WTC11 (cell line): ENCODE data around the gene LILRB2. TPM values are rescaled to one million over a fixed set of nuclear protein-coding genes. Genes with fewer than 3 reads are reported as not detected.
A peak's percentile ranks its signal among the peaks of the same experiment; 100 is the strongest.

ENCODE experiments used
- ATAC-seq: fragments of 200-7000 bp; cut with Tn5 transposase; 2 replicates; pipeline ENCODE4 v1.10.0; 2021; ENCODE audit warnings: mild to moderate bottlenecking, moderate library complexity
- CTCF ChIA-PET: fragments of 300-600 bp; sonication (Branson Sonifier 250); formaldehyde crosslinking; loops from one replicate; lab custom pipeline; 2021; ENCODE audit warnings: antibody characterized with exemption; lab: Charles Lee
- POLR2A ChIA-PET: fragments of 350-600 bp; sonication (Branson Sonifier 250); formaldehyde crosslinking; loops from one replicate; lab custom pipeline; 2021; ENCODE audit warnings: antibody characterized with exemption; lab: Charles Lee
- DNase-seq: peaks from one replicate; pipeline ENCODE4 v3.0.0; 2021; ENCODE audit warnings: low spot score
- H3K27ac Mint-ChIP-seq: 2 replicates; pipeline ENCODE4 v1.8.0; 2021; ENCODE audit warnings: mixed read lengths
- H3K27me3 Mint-ChIP-seq: 2 replicates; pipeline ENCODE4 v1.8.0; 2021; ENCODE audit warnings: low read depth, mild to moderate bottlenecking, moderate library complexity, mixed read lengths
- H3K36me3 Mint-ChIP-seq: 2 replicates; pipeline ENCODE4 v1.8.0; 2021; ENCODE audit warnings: mixed read lengths
- H3K4me1 Mint-ChIP-seq: 2 replicates; pipeline ENCODE4 v1.8.0; 2022; ENCODE audit warnings: mixed read lengths
- H3K4me3 Mint-ChIP-seq: 2 replicates; pipeline ENCODE4 v1.8.0; 2021; ENCODE audit warnings: mild to moderate bottlenecking, moderate library complexity, mixed read lengths
- H3K9me3 Mint-ChIP-seq: 2 replicates; pipeline ENCODE4 v1.8.0; 2021; ENCODE audit warnings: mixed read lengths
- ARID4B ChIP-seq: sonication (generic); formaldehyde crosslinking; IDR thresholded peaks from 2 replicates; pipeline ENCODE4 v1.8.0; 2023; ENCODE audit warnings: missing genetic modification reagents, mild to moderate bottlenecking, borderline replicate concordance
- CTCF ChIP-seq: fragments of 200-600 bp; IDR thresholded peaks from 2 replicates; pipeline ENCODE4 v1.8.0; 2022; ENCODE audit warnings: antibody characterized with exemption
- FOXP1 ChIP-seq: sonication (generic); formaldehyde crosslinking; IDR thresholded peaks from 2 replicates; pipeline ENCODE4 v1.8.0; 2022; ENCODE audit warnings: missing genetic modification reagents, mild to moderate bottlenecking, moderate library complexity, borderline replicate concordance
- GABPB1 ChIP-seq: sonication (generic); formaldehyde crosslinking; IDR thresholded peaks from 2 replicates; pipeline ENCODE4 v1.8.1; 2023; ENCODE audit warnings: mild to moderate bottlenecking, missing genetic modification reagents
- IRF2 ChIP-seq: sonication (generic); formaldehyde crosslinking; IDR thresholded peaks from 2 replicates; pipeline ENCODE4 v1.8.0; 2022; ENCODE audit warnings: low read depth, missing genetic modification reagents, borderline replicate concordance
- NFE2L1 ChIP-seq: sonication (generic); formaldehyde crosslinking; IDR thresholded peaks from 2 replicates; pipeline ENCODE4 v1.8.1; 2023; ENCODE audit warnings: missing genetic modification reagents
- NR3C1 ChIP-seq: sonication (generic); formaldehyde crosslinking; conservative IDR thresholded peaks from 2 replicates; pipeline ENCODE4 v1.8.1; 2023; ENCODE audit warnings: low read depth, mild to moderate bottlenecking, missing genetic modification reagents
- PRRX2 ChIP-seq: fragments of 250-450 bp; sonication (Bioruptor Pico); IDR thresholded peaks from 2 replicates; pipeline ENCODE4 v1.8.0; 2021; ENCODE audit warnings: mild to moderate bottlenecking
- SMAD3 ChIP-seq: sonication (generic); formaldehyde crosslinking; IDR thresholded peaks from 2 replicates; pipeline ENCODE4 v1.8.0; 2022; ENCODE audit warnings: missing genetic modification reagents, mild to moderate bottlenecking, borderline replicate concordance
- SOX15 ChIP-seq: fragments of 250-450 bp; sonication (Bioruptor Pico); IDR thresholded peaks from 2 replicates; pipeline ENCODE4 v1.9.0; 2021; ENCODE audit warnings: mild to moderate bottlenecking
- STAT6 ChIP-seq: sonication (generic); formaldehyde crosslinking; conservative IDR thresholded peaks from 2 replicates; pipeline ENCODE4 v1.8.1; 2023; ENCODE audit warnings: mild to moderate bottlenecking, low read depth, missing genetic modification reagents, moderate library complexity
- TEAD1 ChIP-seq: sonication (generic); formaldehyde crosslinking; IDR thresholded peaks from 2 replicates; pipeline ENCODE4 v1.8.0; 2022; ENCODE audit warnings: mild to moderate bottlenecking, missing genetic modification reagents
- USF1 ChIP-seq: sonication (generic); formaldehyde crosslinking; IDR thresholded peaks from 2 replicates; pipeline ENCODE4 v1.8.0; 2022; ENCODE audit warnings: mild to moderate bottlenecking, missing genetic modification reagents
- USF2 ChIP-seq: sonication (generic); formaldehyde crosslinking; IDR thresholded peaks from 2 replicates; pipeline ENCODE4 v1.8.1; 2023; ENCODE audit warnings: mild to moderate bottlenecking, missing genetic modification reagents, moderate library complexity
- ZBTB43 ChIP-seq: sonication (generic); formaldehyde crosslinking; IDR thresholded peaks from 2 replicates; pipeline ENCODE4 v1.8.1; 2023; ENCODE audit warnings: mild to moderate bottlenecking, missing genetic modification reagents
- ZNF425 ChIP-seq: fragments of 250-450 bp; sonication (Bioruptor Pico); conservative IDR thresholded peaks from 2 replicates; pipeline ENCODE4 v1.9.0; 2021; ENCODE audit warnings: mild to moderate bottlenecking
- ZSCAN18 ChIP-seq: fragments of 250-450 bp; sonication (Bioruptor Pico); IDR thresholded peaks from 2 replicates; pipeline ENCODE4 v2.1.2; 2022; ENCODE audit warnings: mild to moderate bottlenecking, moderate library complexity
- total RNA-seq: library from RNA; stranded (reverse); gene quantifications from 3 replicates; pipeline ENCODE4 v1.2.3, GENCODE V29; 2021

LILRB2 gene
- total RNA-seq, 1 experiment from 2014 or later = not detected

- TF ChIP-seq TEAD1 (CRISPR knock-in tag) = no peak
- TF ChIP-seq NR3C1 (CRISPR knock-in tag) = no peak
- no peak for TF ChIP-seq IRF2 (CRISPR knock-in tag)
- TF ChIP-seq GABPB1 (CRISPR knock-in tag) = no peak
- TF ChIP-seq STAT6 (CRISPR knock-in tag) = no peak
- TF ChIP-seq SMAD3 (CRISPR knock-in tag) = no peak
- no peak for TF ChIP-seq SOX15 (CRISPR knock-in tag)
- TF ChIP-seq ZSCAN18 = no peak
- no peak for TF ChIP-seq ZBTB43 (CRISPR knock-in tag)
- H3K9me3 Mint-ChIP-seq = peaks cover 32% of the 10 kb centered on the region
- POLR2A ChIA-PET = interaction anchor here (0.5 to 1.7 kb wide), 3 partner anchors 129 to 1076 kb away, joined by 3 to 9 read pairs (median 4); partner anchors contain the start of gene MBOAT7
Measured at GRCh38 chr19:54317965-54318240, 37.0 kb upstream of the LILRB2 start.

GRCh38 chr19:54317108-54317964 is 36.4 kb upstream of the LILRB2 start:
- ChIA-PET CTCF (interaction anchor here (0.5 to 3.6 kb wide), 13 partner anchors 8 to 405 kb away, joined by 3 to 36 read pairs (median 5); partner anchors contain the start of gene MBOAT7), POLR2A (interaction anchor here (0.5 to 1.7 kb wide), 7 partner anchors 62 to 1076 kb away, joined by 3 to 9 read pairs (median 4); partner anchors contain the start of genes MBOAT7 and TSEN34)
- peak overlapping the region; percentile 81 for H3K27ac Mint-ChIP-seq
- H3K36me3 Mint-ChIP-seq = peaks cover 18% of the 10 kb centered on the region
- peaks cover 12% of the 10 kb centered on the region for H3K4me1 Mint-ChIP-seq
- peaks cover 27% of the 10 kb centered on the region for H3K27me3 Mint-ChIP-seq
- H3K4me3 Mint-ChIP-seq = no peak overlapping the region
- ATAC-seq = peak; percentile 40
- H3K9me3 Mint-ChIP-seq = peaks cover 30% of the 10 kb centered on the region
- no peak for DNase-seq
- TF ChIP-seq PRRX2 (CRISPR knock-in tag) = 0 out of 2 replicates have a peak, but pooled peaks have one; percentile 35
- TF ChIP-seq NFE2L1 (CRISPR knock-in tag) = no peak
- 0 out of 2 replicates have a peak, but pooled peaks have one; percentile 30 for TF ChIP-seq FOXP1 (CRISPR knock-in tag)
- TF ChIP-seq ZNF425 = no peak
- TF ChIP-seq CTCF = no peak
- TF ChIP-seq USF2 (CRISPR knock-in tag) = no peak
- no peak for TF ChIP-seq ARID4B (CRISPR knock-in tag)
- no peak for TF ChIP-seq USF1

More at GRCh38 chr19:54317965-54318240, 37.0 kb upstream of the LILRB2 start:
- CTCF ChIA-PET = interaction anchor here (1.2 to 3.6 kb wide), 2 partner anchors 28 to 51 kb away, joined by 3 to 36 read pairs; no protein-coding TSS in a partner anchor
- peaks cover 32% of the 10 kb centered on the region for H3K27me3 Mint-ChIP-seq
- DNase-seq (no peak), ATAC-seq (no peak)
- H3K4me1 Mint-ChIP-seq = peaks cover 12% of the 10 kb centered on the region
- no peak overlapping the region for H3K4me3 Mint-ChIP-seq
- peaks cover 22% of the 10 kb centered on the region for H3K36me3 Mint-ChIP-seq
- H3K27ac Mint-ChIP-seq = no peak overlapping the region
